Panc1 (cell line): ENCODE results near the gene LRRC8E.

Source experiments
- POLR2AphosphoS5 ChIP-seq: IDR thresholded peaks from 2 replicates; pipeline ENCODE4 v1.6.1; 2012; ENCODE audit warnings: mild to moderate bottlenecking, low read depth, low read length, moderate library complexity
- TCF7L2 ChIP-seq: IDR thresholded peaks from 2 replicates; pipeline ENCODE4 v1.6.1; 2011; ENCODE audit warnings: mild to moderate bottlenecking, low read depth, low read length, inconsistent platforms
- TF ChIP-seq, protein P1 (sequence below): fragments of 450-650 bp; IDR thresholded peaks from 2 replicates; pipeline ENCODE4 v1.5.1; 2017; ENCODE audit warnings: mild to moderate bottlenecking

GRCh38 chr19:7860714-7861618 is 27.3 kb upstream of the LRRC8E start:
- TF ChIP-seq, protein P1, sequence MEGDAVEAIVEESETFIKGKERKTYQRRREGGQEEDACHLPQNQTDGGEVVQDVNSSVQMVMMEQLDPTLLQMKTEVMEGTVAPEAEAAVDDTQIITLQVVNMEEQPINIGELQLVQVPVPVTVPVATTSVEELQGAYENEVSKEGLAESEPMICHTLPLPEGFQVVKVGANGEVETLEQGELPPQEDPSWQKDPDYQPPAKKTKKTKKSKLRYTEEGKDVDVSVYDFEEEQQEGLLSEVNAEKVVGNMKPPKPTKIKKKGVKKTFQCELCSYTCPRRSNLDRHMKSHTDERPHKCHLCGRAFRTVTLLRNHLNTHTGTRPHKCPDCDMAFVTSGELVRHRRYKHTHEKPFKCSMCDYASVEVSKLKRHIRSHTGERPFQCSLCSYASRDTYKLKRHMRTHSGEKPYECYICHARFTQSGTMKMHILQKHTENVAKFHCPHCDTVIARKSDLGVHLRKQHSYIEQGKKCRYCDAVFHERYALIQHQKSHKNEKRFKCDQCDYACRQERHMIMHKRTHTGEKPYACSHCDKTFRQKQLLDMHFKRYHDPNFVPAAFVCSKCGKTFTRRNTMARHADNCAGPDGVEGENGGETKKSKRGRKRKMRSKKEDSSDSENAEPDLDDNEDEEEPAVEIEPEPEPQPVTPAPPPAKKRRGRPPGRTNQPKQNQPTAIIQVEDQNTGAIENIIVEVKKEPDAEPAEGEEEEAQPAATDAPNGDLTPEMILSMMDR, result no peak
- TF ChIP-seq POLR2AphosphoS5 (no peak), TCF7L2 (no peak)
